HG02642 (cell line): ENCODE data around the gene DNAL4.
"Not testable (repeated sequence)": the region's sequence is repeated elsewhere in the genome, so short reads cannot be mapped to it uniquely, and the experiment has no call there.

Experiments used
- ATAC-seq: cut with Tn5 transposase; IDR thresholded peaks from one replicate; pipeline ENCODE4 v1.9.1; 2021; ENCODE audit warnings: mild to moderate bottlenecking; ENCODE audit not compliant: unreplicated experiment, poor library complexity

The DNAL4 gene

DNA sequence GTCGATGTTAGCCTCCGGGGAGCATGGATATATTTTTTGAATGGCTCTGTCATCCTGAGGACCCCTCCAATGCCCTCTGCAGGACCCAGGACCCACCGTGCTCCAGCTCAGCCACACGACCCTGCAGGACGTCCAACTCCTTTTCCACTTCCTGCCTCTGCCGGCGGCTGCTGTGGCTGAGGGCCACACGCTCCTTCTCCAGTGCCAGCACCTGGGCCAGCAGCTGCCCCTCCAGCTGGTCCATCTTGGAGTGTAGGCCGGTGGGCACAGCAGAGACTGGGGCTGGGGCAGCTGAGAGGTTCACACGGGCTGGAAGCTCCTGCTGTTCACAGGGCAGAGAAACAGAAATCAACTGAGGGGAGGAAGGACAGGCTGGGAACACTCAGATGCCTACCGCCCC lies 34.2 kb upstream of the DNAL4 start:
- no peak for ATAC-seq

DNA sequence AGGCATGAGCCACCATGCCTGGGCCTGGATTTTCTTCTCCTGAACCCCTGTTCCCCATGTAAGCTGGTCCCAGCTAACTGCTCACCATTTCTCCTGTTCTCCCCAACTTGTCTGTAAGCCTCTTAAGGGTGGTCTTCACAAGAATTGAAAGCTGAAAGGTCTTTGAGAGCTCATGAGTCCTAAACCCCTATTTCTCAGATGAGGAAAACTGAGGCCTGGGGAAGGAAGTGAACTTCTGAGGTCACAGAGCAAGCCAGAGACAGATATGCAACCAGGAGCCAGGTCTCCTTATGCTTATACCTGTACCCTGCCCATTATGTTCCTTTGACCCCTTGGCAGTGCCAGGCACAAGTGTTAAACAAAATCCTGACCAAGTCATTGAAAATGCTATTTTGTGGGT lies 33.6 kb upstream of the DNAL4 start:
- ATAC-seq = no peak

DNA sequence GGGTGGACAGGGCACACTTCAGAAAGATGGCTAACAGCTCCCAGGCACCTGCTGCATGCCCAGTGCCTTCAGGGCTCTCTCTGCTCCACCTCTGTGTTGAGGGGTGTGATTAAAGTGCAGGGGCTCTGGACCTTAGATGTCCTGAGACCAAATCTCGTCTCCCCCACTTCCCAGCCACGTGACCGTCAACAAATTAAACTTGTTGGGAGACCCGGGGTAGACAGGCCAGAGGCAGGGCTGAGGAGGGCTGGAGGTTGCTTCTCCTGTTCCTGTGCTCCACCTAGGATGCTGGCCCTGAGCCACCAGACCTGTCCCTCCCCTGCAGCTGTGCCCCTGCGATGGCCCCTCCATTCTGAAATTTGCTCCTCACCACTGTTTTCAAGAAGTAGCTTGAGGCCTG lies 32.9 kb upstream of the DNAL4 start:
- no peak for ATAC-seq

DNA sequence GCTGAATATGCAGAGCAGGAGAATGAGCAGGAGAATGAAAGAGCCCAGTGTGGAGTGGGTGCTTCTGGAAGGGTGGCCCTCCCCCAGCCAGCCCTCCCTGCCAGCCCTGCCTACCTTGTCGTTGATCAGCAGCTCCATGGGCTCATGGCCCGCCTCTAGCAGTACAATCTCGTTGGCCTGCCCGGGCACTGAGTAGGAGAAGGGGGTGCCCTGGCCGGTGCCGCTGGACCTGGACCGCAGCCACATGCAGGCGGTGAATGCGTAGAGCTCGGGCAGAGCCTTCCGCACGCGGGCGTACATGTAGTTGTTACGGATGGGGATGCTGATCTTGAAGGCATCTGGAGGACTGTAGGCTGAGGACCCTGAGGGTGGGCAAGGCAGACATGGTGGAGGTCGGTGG lies 32.4 kb upstream of the DNAL4 start:
- no peak for ATAC-seq

DNA sequence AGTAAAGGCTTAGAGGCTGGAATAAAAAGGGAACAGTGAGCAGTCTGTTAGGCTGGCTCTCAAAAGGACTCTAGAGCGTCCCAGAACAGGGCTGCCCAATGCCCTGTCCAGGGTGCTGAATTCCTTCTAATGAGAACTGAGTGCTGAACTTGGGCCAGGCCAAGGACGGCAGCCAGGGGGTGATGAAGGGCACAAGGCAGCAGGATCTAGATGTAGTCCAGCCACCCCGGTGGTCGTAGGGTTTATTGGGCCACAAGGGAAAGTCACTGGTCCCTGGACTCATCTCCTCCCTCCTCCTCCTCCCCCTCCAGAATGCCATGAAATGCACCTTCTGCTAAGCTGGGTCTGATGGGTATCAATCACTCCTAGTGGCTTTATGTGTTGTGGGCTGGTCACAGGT lies 30.6 kb upstream of the DNAL4 start:
- ATAC-seq = no peak

DNA sequence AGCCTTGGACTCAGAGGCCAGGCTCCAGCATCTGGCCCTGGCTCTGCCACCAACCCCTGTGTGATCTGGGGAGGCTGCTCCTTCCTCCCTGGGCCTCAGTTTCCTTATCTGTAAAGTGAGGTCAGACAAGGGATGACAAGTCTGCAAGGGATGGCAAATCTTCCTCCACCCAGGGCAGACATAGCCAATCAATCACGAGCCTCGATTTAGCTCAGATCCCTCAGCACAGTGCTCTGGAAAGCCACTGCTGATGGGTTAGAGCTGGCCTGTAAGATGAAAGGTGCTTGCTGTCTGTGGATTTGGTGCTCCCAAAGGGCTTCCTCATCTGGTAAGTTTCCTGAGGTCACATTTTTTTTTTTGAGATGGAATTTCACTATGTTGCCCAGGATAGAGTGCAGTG lies 29.7 kb upstream of the DNAL4 start:
- ATAC-seq = no peak

DNA sequence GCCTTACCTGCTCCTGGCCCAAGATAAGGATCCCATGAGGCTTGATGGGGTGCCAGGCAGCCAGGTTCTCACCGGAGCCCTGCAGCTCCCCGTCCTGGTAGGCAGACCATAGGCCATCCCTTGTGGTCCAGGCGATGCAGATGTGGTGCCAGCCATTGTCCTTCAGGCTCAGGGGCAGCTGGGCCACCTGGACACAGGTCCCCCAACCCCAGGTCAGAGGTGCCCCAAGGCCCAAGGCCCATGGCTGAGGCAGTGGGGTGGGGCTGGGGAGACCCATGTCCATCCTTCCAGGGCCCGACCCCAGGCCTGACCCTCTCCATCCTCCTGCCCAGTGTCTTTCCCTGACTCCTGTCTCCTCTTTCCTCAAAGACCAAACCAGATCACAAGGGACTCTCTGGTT lies 29.1 kb upstream of the DNAL4 start:
- ATAC-seq = no peak

DNA sequence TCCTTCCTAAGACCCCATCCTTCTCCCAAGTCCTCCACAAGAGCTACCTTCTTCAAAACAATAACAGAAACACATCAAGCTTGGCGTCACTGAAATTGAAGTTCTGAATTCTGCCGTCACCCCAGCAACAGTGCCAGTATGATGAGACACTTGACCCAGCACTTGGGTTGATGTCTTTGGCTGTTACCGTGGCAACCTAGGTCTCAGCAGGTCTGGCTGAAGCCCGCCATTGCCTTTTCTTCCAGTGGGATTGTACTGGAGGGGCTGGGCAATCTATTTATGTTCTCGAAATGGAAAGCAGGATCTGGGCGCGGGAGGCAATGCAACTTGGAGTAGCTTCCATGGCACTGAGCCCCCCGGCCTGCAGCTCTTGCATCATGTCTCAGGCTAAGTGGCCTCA lies 26.1 kb upstream of the DNAL4 start:
- ATAC-seq = no peak

DNA sequence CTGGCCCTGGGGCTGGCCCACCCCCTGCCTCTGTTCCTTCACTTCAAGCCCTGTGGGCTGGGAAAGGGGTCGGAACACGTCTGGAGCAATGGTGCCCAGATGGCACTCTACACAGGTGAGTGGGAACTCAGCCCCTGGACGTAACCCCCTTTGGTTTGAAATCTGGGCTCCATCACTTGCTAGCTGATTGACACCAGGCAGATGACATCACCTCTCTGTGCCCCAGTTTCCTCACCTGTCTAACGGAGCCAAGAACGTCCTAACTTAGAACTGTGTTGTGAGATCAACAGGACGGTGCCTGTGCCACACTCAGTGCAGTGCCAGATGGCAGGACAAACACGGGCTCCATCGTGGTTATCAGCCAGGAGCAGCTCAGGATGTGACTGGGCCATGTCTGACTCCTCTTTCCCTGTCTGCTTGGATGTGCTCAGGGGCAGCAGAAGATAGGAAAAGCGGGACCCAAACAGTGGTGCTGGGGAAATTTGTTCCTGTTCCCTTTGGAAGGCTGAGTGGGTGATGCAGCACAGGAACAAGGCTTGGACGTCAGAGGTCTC lies 25.5 kb upstream of the DNAL4 start:
- ATAC-seq = no peak

DNA sequence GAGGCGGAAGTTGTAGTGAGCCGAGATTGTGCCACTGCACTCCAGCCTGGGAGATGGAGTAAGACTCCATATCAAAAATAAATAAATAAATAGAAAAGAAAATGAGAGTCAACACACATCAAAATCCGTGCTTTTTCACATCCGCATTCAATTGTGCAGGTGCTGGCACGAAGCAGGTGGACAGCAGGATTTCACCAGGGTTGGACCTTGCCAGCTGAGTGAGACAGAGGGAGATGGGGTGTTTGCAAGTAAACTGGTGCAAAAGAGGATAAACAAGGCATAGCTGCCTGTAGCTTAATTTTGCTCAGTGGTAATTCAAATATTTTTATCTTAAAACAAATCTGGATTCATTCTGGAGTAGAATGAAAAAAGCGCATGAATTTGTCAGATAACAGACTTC lies 23.3 kb upstream of the DNAL4 start:
- ATAC-seq = no peak

DNA sequence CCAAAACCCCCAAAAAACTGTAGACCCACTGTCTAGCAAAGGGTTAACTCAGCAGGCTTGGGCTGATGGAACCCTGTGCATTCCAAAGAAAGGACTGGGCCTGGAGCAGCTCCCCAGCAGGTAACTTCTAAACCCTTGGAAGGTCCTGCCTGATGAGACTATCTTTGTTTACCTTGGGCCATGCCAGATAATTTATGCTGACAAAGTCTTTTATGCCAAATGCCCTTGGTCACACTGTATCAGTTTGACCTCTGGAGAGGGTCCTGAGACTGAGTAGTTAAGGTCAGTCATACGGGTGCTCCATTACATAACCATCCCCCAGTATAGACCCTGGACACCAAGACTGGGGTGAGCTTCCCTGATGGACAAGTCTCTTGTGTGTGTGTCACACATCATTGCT lies 21.9 kb upstream of the DNAL4 start:
- no peak for ATAC-seq

DNA sequence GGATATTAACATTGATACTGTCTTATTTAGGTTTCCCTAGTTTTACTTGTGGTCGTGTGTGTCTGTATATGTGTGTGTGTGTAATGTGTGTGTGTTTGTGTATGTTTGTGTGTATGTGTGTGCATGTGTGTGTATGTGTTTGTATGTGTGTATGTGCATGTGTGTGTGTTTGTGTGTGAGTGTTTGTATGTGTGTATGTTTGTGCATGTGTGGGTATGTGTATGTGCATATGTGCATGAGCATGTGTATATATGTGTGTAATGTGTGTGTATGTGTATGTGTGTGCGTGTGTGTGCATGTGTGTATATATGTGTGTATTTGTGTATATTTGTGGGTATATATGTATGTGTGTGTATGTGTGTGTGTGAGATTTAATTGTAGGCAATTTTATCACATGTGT lies 17.3 kb upstream of the DNAL4 start:
- ATAC-seq = no peak

DNA sequence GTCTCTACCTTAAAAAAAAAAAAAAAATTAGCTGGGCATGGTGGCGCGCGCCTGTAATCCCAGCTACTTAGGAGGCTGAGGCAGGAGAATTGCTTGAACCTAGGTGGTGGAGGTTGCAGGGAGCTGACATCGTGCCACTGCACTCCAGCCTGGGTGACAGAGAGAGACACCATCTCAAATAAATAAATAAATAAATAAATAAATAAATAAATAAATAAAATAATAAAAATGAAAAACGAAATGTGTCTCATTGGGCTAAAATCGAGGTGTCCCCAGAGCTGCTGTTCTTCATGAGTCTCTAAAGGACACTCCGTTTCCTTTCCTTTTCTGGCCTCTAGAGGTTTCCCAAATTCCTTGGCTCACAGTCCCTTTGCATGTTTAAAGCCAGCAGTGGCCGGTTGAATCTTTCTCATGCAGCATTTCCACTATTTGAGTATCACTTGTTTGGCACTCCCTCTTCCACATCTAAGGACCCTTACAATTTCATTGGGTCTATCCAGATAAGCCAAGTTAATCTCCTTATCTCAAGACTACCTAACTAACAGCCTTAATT lies 11.2 kb upstream of the DNAL4 start:
- not testable (repeated sequence) for ATAC-seq

DNA sequence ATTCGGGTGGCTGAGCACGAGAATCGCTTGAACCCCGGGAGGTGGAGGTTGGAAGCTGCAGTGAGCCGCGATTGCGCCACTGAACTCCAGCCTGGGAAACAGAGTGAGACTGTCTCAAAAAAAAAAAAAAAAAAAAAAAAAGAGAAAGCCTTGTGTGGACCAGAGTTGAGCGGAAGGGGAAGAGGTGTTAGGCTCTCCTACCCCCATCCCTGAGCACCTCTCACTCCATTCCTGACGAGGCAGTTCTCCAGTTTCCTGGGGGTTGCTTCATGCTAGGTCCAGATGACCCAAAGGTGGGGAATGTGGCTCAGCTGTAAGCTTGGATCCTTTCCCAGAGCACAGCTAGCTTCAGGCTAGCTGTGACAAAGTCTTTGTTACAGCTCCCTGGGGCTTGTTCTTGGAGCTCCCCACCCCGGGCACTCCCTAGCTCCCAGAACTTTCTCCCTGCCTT lies 8.8 kb upstream of the DNAL4 start:
- no peak for ATAC-seq

DNA sequence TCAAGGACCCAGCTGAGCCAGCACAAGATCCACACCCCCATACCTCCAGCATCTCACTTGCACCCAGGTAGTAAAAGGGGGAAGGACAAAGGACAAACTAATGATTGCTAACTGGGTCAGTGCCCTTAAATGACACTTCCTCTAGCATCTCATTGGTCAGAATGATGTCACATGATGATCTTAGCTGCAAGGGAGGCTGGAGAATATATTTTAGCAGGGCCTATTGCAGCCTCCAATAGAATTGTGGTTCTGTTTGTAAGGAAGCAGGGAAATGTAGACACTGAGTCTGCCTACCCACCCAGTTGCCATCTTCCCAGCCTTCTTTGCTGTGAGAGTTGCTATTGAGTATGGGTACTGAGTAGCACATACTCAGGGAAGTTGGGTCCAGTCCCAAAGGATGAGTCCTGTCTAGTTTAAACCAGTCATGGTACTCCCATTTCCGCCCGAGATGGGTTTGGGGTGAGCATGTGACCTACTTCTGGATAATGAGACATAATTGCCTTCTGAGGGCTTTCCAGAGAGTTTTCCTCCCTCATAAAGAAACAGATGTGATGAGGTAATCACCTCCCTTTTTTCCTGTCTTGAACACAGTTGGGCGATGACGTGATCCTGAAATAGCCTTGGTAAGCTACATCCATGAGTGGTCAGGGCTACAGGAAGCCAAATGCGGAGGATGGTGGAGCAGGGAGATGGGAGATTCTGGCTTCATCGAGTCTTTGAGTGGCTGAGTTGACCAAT lies 5.5 kb upstream of the DNAL4 start:
- ATAC-seq = no peak

DNA sequence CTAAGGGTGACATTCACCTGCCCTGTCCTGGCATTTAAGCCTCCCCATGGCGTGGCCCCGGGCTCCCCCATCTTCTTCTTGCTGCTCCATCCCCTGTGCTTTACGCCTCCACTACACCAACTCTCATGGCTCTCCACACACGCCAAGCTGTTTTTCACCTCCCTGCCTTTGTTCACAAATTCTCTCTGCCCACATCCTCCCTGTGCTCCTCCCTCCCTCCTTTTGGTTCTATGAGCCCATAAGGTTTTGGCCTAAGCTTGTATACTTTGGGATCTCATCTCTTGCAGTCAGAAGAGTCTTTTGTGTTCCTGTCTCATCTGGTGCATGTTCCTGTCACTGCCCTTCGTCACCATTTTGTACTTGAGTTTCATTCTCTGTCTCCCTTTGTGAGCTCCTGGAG lies 4.6 kb upstream of the DNAL4 start:
- no peak for ATAC-seq

DNA sequence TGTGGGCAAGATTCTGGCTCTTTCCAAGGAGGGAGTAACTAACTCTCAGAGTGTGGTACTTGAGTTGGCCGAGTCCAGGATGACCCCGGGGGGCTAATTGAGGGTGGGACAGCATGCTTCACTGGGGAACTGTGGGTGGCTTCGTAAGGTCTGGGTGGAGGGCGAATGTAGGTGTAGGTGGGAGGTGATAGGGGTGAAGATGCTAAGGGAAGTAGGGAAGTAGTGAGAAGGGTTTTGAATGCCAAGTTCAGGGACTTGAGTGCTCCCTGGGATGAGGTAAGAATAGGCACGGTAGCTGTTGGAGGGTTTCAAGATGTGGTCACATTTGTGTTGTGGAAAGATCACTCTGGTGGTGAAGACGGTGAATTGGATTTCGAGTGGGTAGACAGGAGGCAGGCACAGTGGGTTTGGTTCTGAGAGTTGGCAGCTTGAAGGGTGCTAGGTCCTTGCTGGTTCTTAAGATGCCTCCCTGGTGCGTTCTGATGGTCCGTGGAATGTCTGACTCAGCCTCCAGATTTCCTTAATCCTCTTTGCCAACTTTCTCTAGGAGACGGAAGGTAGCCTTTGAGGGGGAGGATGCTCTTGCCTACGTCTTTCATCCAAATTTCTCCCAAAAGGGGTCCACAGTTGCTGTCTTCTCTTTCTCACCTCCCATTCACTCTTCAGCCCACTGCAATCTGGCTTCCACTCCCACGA lies 2.5 kb upstream of the DNAL4 start:
- ATAC-seq = no peak

DNA sequence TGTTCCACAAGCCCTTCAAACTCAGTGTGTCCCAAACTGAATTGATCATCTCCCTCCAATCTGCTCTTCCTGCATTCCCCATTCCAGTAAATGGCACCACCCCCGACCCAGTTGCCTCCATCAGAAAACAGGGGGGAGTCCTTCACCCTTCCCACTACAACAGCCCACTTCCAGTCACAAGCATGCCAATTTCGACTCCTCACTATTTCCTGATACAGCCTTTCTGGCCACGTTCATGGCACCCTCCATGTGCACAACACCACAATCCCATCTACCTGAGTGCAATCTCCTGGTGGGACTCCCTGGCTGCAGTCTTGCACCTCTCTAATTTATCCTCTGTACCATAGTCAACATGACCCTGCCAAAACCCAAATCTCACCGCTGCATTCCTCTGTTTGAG lies 1.6 kb upstream of the DNAL4 start:
- ATAC-seq = no peak

DNA sequence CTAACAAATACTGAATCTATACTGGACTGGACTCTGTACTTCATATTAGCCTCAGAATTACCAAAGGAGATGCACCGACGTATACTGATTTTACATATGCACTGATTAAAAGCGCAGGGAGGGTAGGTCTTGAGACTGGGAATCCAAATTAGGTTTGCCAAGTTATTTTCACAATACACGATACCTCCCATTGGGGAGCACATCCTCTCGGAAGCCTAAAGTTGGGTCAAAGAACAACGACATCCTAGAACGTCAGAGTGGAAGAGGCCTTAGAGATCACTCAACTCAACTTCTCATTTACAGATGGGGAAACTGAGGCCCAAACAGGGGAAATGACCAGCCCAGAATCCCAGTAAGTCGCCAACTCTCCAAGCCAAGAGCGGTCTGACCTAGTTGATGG lies 626 bp downstream of the DNAL4 start:
- ATAC-seq = no peak

DNA sequence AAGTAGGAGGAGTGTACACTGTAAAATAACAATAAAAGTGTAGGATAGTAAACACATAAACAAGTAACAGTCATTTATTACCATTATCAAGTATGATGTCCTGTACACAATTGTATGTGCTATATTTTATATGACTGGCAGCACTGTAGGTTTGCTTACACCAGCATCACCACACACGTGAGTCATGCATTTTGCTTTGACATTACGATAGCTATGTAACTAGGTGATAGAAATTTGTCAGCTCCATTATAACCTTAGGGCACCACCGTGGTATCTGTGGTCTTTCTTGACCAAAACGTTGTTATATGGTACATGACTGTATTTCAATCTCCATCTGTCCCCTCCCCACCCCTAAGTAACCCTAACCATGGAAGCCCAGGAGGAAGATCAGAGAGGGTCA lies 1.1 kb downstream of the DNAL4 start:
- no peak for ATAC-seq

DNA sequence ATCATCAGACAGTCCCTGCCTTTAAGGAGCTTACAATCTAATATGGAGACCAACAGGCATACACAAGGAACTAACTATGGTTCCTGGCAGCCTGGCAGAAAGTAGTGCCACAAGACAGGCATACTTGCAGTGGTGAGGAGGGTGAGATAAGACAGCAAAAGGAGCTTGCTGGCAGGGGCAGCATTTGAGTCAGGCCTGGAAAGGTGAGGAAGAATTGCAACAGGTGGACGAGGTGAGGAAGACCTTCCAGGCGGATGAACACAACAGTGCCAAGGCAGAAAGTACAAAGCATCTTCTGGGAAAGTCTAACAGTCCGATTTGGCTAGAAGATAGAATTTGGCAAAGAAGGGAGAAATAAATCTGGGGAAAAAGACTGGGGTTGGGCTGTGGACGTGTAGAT lies 4.3 kb downstream of the DNAL4 start:
- no peak for ATAC-seq

DNA sequence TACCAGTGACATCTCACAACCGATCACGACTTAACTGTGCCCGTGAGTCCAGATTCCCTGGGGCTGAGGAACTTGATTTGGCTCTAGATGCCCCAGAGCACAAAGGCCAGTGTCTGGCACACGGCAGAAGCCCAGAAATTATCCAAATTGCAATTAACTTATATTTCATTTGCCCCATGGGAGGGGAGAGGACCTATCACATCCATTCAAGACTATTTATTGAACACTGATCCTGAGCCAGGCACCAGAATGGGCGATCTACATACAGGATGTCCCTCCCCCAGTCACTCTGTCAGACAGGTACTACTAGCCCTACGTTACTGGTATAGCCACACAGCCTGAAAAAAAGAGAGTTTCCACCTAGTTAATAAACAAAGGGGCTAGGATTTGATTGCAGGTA lies 5.1 kb downstream of the DNAL4 start:
- ATAC-seq = no peak
